ENCODE results near the gene RBM11.

The RBM11 gene

GRCh38 chr21:14243874-14244273 is 27.9 kb downstream of the RBM11 start:
- Histone ChIP-seq H3K9ac (ENCODE audit: low read depth, low read length) (no peak overlapping the region), H3K4me1 (ENCODE audit: insufficient read depth, low read length) (no peaks in the 10 kb centered on the region), H3K36me3 (ENCODE audit: insufficient read depth, low read depth, low read length) (no peaks in the 10 kb centered on the region), H3K27ac (ENCODE audit: low read length) (no peak overlapping the region), H3K9me3 (ENCODE audit: insufficient read depth, low read depth, low read length) (no peaks in the 10 kb centered on the region), H3K4me3 (ENCODE audit: low read length) (no peak overlapping the region), H3K27me3 (ENCODE audit: insufficient read depth, low read length) (no peaks in the 10 kb centered on the region)

DNA sequence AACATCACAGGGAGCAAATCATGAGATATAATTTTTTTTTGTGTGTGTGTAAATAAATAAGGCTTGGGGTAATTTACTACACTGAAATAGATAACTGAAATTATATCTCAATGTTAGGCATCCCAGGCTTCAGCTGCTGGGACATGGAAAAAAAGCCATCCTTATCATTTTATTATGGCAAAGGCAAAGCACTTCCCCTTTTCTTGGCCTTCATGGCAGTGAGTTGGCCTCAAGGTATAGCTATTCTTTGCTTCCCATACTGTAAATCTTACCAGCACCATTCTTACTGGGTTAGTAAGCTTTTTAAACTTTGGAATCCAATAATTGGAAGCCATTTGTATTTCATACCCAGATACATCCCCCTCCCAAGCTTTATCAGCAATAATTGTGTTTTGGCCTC is 29.0 kb downstream of the RBM11 start:
- H3K27me3 ChIP-seq (ENCODE audit: insufficient read depth, low read length) = no peaks in the 10 kb centered on the region
- H3K4me1 ChIP-seq (ENCODE audit: insufficient read depth, low read length) = no peaks in the 10 kb centered on the region
- no peaks in the 10 kb centered on the region for H3K36me3 ChIP-seq (ENCODE audit: insufficient read depth, low read depth, low read length)
- H3K9me3 ChIP-seq (ENCODE audit: insufficient read depth, low read depth, low read length) = no peaks in the 10 kb centered on the region
- no peak overlapping the region for H3K27ac ChIP-seq (ENCODE audit: low read length)
- H3K9ac ChIP-seq (ENCODE audit: low read depth, low read length) = no peak overlapping the region
- no peak overlapping the region for H3K4me3 ChIP-seq (ENCODE audit: low read length)

GRCh38 chr21:14245711-14246110 is 29.8 kb downstream of the RBM11 start:
- Histone ChIP-seq H3K4me3 (ENCODE audit: low read length) (no peak overlapping the region), H3K9me3 (ENCODE audit: insufficient read depth, low read depth, low read length) (no peaks in the 10 kb centered on the region), H3K27me3 (ENCODE audit: insufficient read depth, low read length) (no peaks in the 10 kb centered on the region), H3K9ac (ENCODE audit: low read depth, low read length) (no peak overlapping the region), H3K4me1 (ENCODE audit: insufficient read depth, low read length) (no peaks in the 10 kb centered on the region), H3K36me3 (ENCODE audit: insufficient read depth, low read depth, low read length) (no peaks in the 10 kb centered on the region), H3K27ac (ENCODE audit: low read length) (no peak overlapping the region)

- Histone ChIP-seq H3K4me3 (ENCODE audit: low read length) (no peak overlapping the region), H3K9ac (ENCODE audit: low read depth, low read length) (no peak overlapping the region), H3K36me3 (ENCODE audit: insufficient read depth, low read depth, low read length) (no peaks in the 10 kb centered on the region), H3K9me3 (ENCODE audit: insufficient read depth, low read depth, low read length) (no peaks in the 10 kb centered on the region), H3K27ac (ENCODE audit: low read length) (no peak overlapping the region), H3K27me3 (ENCODE audit: insufficient read depth, low read length) (no peaks in the 10 kb centered on the region), H3K4me1 (ENCODE audit: insufficient read depth, low read length) (no peaks in the 10 kb centered on the region)
Observed at GRCh38 chr21:14251336-14251735, 35.4 kb downstream of the RBM11 start.

GRCh38 chr21:14259747-14260146 is 43.8 kb downstream of the RBM11 start:
- H3K36me3 ChIP-seq (ENCODE audit: insufficient read depth, low read depth, low read length) = no peaks in the 10 kb centered on the region

GRCh38 chr21:14260174-14260764 is 44.3 kb downstream of the RBM11 start:
- no peaks in the 10 kb centered on the region for H3K36me3 ChIP-seq (ENCODE audit: insufficient read depth, low read depth, low read length)
- no peak overlapping the region for H3K27ac ChIP-seq (ENCODE audit: low read length)
- H3K27me3 ChIP-seq (ENCODE audit: insufficient read depth, low read length) = no peaks in the 10 kb centered on the region
- H3K9ac ChIP-seq (ENCODE audit: low read depth, low read length) = no peak overlapping the region
- H3K4me1 ChIP-seq (ENCODE audit: insufficient read depth, low read length) = no peaks in the 10 kb centered on the region
- H3K9me3 ChIP-seq (ENCODE audit: insufficient read depth, low read depth, low read length) = no peaks in the 10 kb centered on the region
- no peak overlapping the region for H3K4me3 ChIP-seq (ENCODE audit: low read length)

More at GRCh38 chr21:14259747-14260146, 43.8 kb downstream of the RBM11 start:
- Histone ChIP-seq H3K27me3 (ENCODE audit: insufficient read depth, low read length) (no peaks in the 10 kb centered on the region), H3K4me3 (ENCODE audit: low read length) (no peak overlapping the region), H3K9me3 (ENCODE audit: insufficient read depth, low read depth, low read length) (no peaks in the 10 kb centered on the region), H3K27ac (ENCODE audit: low read length) (no peak overlapping the region), H3K9ac (ENCODE audit: low read depth, low read length) (no peak overlapping the region), H3K4me1 (ENCODE audit: insufficient read depth, low read length) (no peaks in the 10 kb centered on the region)

- Histone ChIP-seq H3K27ac (ENCODE audit: low read length) (no peak overlapping the region), H3K4me3 (ENCODE audit: low read length) (no peak overlapping the region), H3K4me1 (ENCODE audit: insufficient read depth, low read length) (no peaks in the 10 kb centered on the region), H3K9me3 (ENCODE audit: insufficient read depth, low read depth, low read length) (no peaks in the 10 kb centered on the region), H3K36me3 (ENCODE audit: insufficient read depth, low read depth, low read length) (no peaks in the 10 kb centered on the region), H3K27me3 (ENCODE audit: insufficient read depth, low read length) (no peaks in the 10 kb centered on the region), H3K9ac (ENCODE audit: low read depth, low read length) (no peak overlapping the region)
Observed at GRCh38 chr21:14262039-14262438, 46.1 kb downstream of the RBM11 start.

- H3K36me3 ChIP-seq (ENCODE audit: insufficient read depth, low read depth, low read length) = no peaks in the 10 kb centered on the region
- H3K9ac ChIP-seq (ENCODE audit: low read depth, low read length) = no peak overlapping the region
- no peaks in the 10 kb centered on the region for H3K9me3 ChIP-seq (ENCODE audit: insufficient read depth, low read depth, low read length)
- H3K27ac ChIP-seq (ENCODE audit: low read length) = no peak overlapping the region
- no peak overlapping the region for H3K4me3 ChIP-seq (ENCODE audit: low read length)
- no peaks in the 10 kb centered on the region for H3K27me3 ChIP-seq (ENCODE audit: insufficient read depth, low read length)
- no peaks in the 10 kb centered on the region for H3K4me1 ChIP-seq (ENCODE audit: insufficient read depth, low read length)
Observed at GRCh38 chr21:14263879-14264278, 47.9 kb downstream of the RBM11 start.

GRCh38 chr21:14265023-14265422 is 49.1 kb downstream of the RBM11 start:
- H3K27me3 ChIP-seq (ENCODE audit: insufficient read depth, low read length) = no peaks in the 10 kb centered on the region

GRCh38 chr21:14267076-14267475 is 51.1 kb downstream of the RBM11 start:
- Histone ChIP-seq H3K27ac (ENCODE audit: low read length) (no peak overlapping the region), H3K9ac (ENCODE audit: low read depth, low read length) (no peak overlapping the region), H3K27me3 (ENCODE audit: insufficient read depth, low read length) (no peaks in the 10 kb centered on the region), H3K36me3 (ENCODE audit: insufficient read depth, low read depth, low read length) (no peaks in the 10 kb centered on the region), H3K4me3 (ENCODE audit: low read length) (no peak overlapping the region), H3K4me1 (ENCODE audit: insufficient read depth, low read length) (no peaks in the 10 kb centered on the region), H3K9me3 (ENCODE audit: insufficient read depth, low read depth, low read length) (no peaks in the 10 kb centered on the region)

More at GRCh38 chr21:14265023-14265422, 49.1 kb downstream of the RBM11 start:
- Histone ChIP-seq H3K9me3 (ENCODE audit: insufficient read depth, low read depth, low read length) (no peaks in the 10 kb centered on the region), H3K9ac (ENCODE audit: low read depth, low read length) (no peak overlapping the region), H3K4me3 (ENCODE audit: low read length) (no peak overlapping the region), H3K36me3 (ENCODE audit: insufficient read depth, low read depth, low read length) (no peaks in the 10 kb centered on the region), H3K4me1 (ENCODE audit: insufficient read depth, low read length) (no peaks in the 10 kb centered on the region), H3K27ac (ENCODE audit: low read length) (no peak overlapping the region)

GRCh38 chr21:14270631-14271030 is 54.7 kb downstream of the RBM11 start:
- no peak overlapping the region for H3K27ac ChIP-seq (ENCODE audit: low read length)
- H3K4me1 ChIP-seq (ENCODE audit: insufficient read depth, low read length) = no peaks in the 10 kb centered on the region
- no peaks in the 10 kb centered on the region for H3K36me3 ChIP-seq (ENCODE audit: insufficient read depth, low read depth, low read length)
- no peak overlapping the region for H3K4me3 ChIP-seq (ENCODE audit: low read length)
- no peak overlapping the region for H3K9ac ChIP-seq (ENCODE audit: low read depth, low read length)
- no peaks in the 10 kb centered on the region for H3K27me3 ChIP-seq (ENCODE audit: insufficient read depth, low read length)
- H3K9me3 ChIP-seq (ENCODE audit: insufficient read depth, low read depth, low read length) = no peaks in the 10 kb centered on the region

GRCh38 chr21:14271053-14271452 is 55.1 kb downstream of the RBM11 start:
- H3K27me3 ChIP-seq (ENCODE audit: insufficient read depth, low read length) = no peaks in the 10 kb centered on the region

More at GRCh38 chr21:14271053-14271452, 55.1 kb downstream of the RBM11 start:
- Histone ChIP-seq H3K9ac (ENCODE audit: low read depth, low read length) (no peak overlapping the region), H3K36me3 (ENCODE audit: insufficient read depth, low read depth, low read length) (no peaks in the 10 kb centered on the region), H3K4me3 (ENCODE audit: low read length) (no peak overlapping the region), H3K9me3 (ENCODE audit: insufficient read depth, low read depth, low read length) (no peaks in the 10 kb centered on the region), H3K4me1 (ENCODE audit: insufficient read depth, low read length) (no peaks in the 10 kb centered on the region), H3K27ac (ENCODE audit: low read length) (no peak overlapping the region)
